Panc1 (cell line): ENCODE data around the gene GLIPR1L2. TPM values are rescaled to one million over a fixed set of nuclear protein-coding genes. Genes with fewer than 3 reads are reported as not detected.

Source experiments
- ATAC-seq: fragments of 200-7000 bp; cut with Tn5 transposase; 2 replicates; pipeline ENCODE4 v1.9.1; 2020; ENCODE audit warnings: mild to moderate bottlenecking, moderate library complexity
- BruUV-seq: library from RNA; stranded (reverse); fragments of 400-500 nt; replicated peaks from 2 replicates; lab custom pipeline; 2021; lab: Mats Ljungman, UMichigan
- CTCF ChIA-PET: fragments of 300-600 bp; sonication (Branson Sonifier 250); formaldehyde crosslinking; loops from one replicate; lab custom pipeline; 2022; ENCODE audit warnings: antibody characterized with exemption; lab: Charles Lee
- POLR2A ChIA-PET: fragments of 300-600 bp; sonication (Branson Sonifier 250); formaldehyde crosslinking; loops from one replicate; lab custom pipeline; 2022; ENCODE audit warnings: antibody characterized with exemption; lab: Charles Lee
- DNase-seq: peaks from one replicate; pipeline ENCODE4 v3.0.0-alpha.2; 2010; ENCODE audit warnings: low read depth, low spot score
- H3K27ac ChIP-seq: 2 replicates; pipeline ENCODE4 v1.5.1; 2011; ENCODE audit warnings: mild to moderate bottlenecking, low read length, inconsistent platforms
- H3K27me3 ChIP-seq: fragments of 200-500 bp; sonication (Bioruptor generic); 2 replicates; pipeline ENCODE4 v1.6.0; 2014; ENCODE audit warnings: low read length, inconsistent platforms; ENCODE audit not compliant: control insufficient read depth, insufficient read depth
- H3K36me3 ChIP-seq: fragments of 200-500 bp; sonication (Bioruptor generic); 2 replicates; pipeline ENCODE4 v1.5.1; 2014; ENCODE audit warnings: inconsistent platforms, mild to moderate bottlenecking, low read length, moderate library complexity; ENCODE audit not compliant: control insufficient read depth, insufficient read depth
- H3K4me1 ChIP-seq: 2 replicates; pipeline ENCODE4 v1.5.1; 2011; ENCODE audit warnings: inconsistent platforms, mild to moderate bottlenecking, low read length, moderate library complexity; ENCODE audit not compliant: control insufficient read depth, insufficient read depth
- H3K4me3 ChIP-seq, 2 experiments: 2 replicates each; pipeline ENCODE4 v1.5.1; 2011 to 2012; ENCODE audit warnings: low read depth in 2 of 2, low read length in 2 of 2, mild to moderate bottlenecking in 2 of 2, inconsistent platforms in 1 of 2, moderate library complexity in 1 of 2
- H3K9me3 ChIP-seq: fragments of 200-500 bp; sonication (Bioruptor generic); 2 replicates; pipeline ENCODE4 v1.5.1; 2014; ENCODE audit warnings: low read depth, mild to moderate bottlenecking, inconsistent platforms, low read length, moderate library complexity; ENCODE audit not compliant: control insufficient read depth, insufficient read depth
- CTCF ChIP-seq: fragments of 450-650 bp; IDR thresholded peaks from 2 replicates; pipeline ENCODE4 v1.5.1; 2017; ENCODE audit warnings: mild to moderate bottlenecking
- POLR2AphosphoS5 ChIP-seq: IDR thresholded peaks from 2 replicates; pipeline ENCODE4 v1.6.1; 2012; ENCODE audit warnings: mild to moderate bottlenecking, low read depth, low read length, moderate library complexity
- REST ChIP-seq, 2 experiments: IDR thresholded peaks; 2 replicates each; pipeline ENCODE4 v1.6.1; 2011 to 2012; ENCODE audit warnings: low read depth in 2 of 2, control low read depth in 1 of 2, low read length in 1 of 2, mild to moderate bottlenecking in 1 of 2, moderate library complexity in 1 of 2; ENCODE audit not compliant: insufficient read depth in 1 of 2
- SIN3A ChIP-seq: IDR thresholded peaks from 2 replicates; pipeline ENCODE4 v1.6.1; 2012; ENCODE audit warnings: low read depth, mild to moderate bottlenecking, low read length, moderate library complexity, borderline replicate concordance; ENCODE audit not compliant: insufficient read depth
- TCF7L2 ChIP-seq: IDR thresholded peaks from 2 replicates; pipeline ENCODE4 v1.6.1; 2011; ENCODE audit warnings: mild to moderate bottlenecking, low read depth, low read length, inconsistent platforms
- in situ Hi-C: cut with HindIII; loops from 2 replicates; pipeline ENCODE4 v1.10.0; 2016; ENCODE audit warnings: low sequenced_read_pairs, low pct_unique_long_range_greater_than_20kb
- intact Hi-C: fragments of 100-400 bp; cut with micrococcal nuclease; formaldehyde crosslinking; loops from one replicate; pipeline ENCODE4 v1.10.0; 2022; ENCODE audit not compliant: unreplicated experiment
- total RNA-seq: library from RNA; stranded (reverse); gene quantifications from one replicate; pipeline ENCODE4 v1.2.1, GENCODE V29; 2021; ENCODE audit not compliant: unreplicated experiment

GLIPR1L2 gene
- total RNA-seq, 1 experiment from 2014 or later, result 0.72 TPM

GRCh38 chr12:75389706-75390105 is 1.2 kb upstream of the GLIPR1L2 start:
- in situ Hi-C loops, result no loop called here
- TF ChIP-seq REST (IDR thresholded peaks at IDR 0.05; ENCODE audit: insufficient read depth in 1 of 2, low read depth in 2 of 2, low read length in 1 of 2) (no peak), SIN3A (no peak), POLR2AphosphoS5 (no peak), CTCF (no peak), TCF7L2 (no peak)
- DNase-seq (no peak), ATAC-seq (no peak)
- CTCF ChIA-PET, result no interaction called here
- peaks cover 20% of the 10 kb centered on the region for H3K4me1 ChIP-seq
- POLR2A ChIA-PET, result no interaction called here
- BruUV-seq, result no TSS peak
- H3K4me3 ChIP-seq, result peak overlapping the region; percentile 55 to 56; a peak in 3 of 4 replicates
- H3K9me3 ChIP-seq, result peaks cover 11% of the 10 kb centered on the region; the same call in 1 of the 2 replicates
- H3K27me3 ChIP-seq, result no peaks in the 10 kb centered on the region
- peak overlapping the region; percentile 98 for H3K27ac ChIP-seq
- intact Hi-C loops, result loop anchor here (5.0 kb wide), 1 partner anchor 93 kb away; the partner anchor contains the start of gene GLIPR1
- no peaks in the 10 kb centered on the region; the same call in 1 of the 2 replicates for H3K36me3 ChIP-seq

- CTCF ChIA-PET, result interaction anchor here (0.6 to 1.0 kb wide), 4 partner anchors 94 to 1405 kb away, joined by 4 to 12 read pairs (median 5); partner anchors contain the start of gene PHLDA1
- DNase-seq, result no peak
- peak overlapping the region; percentile 55 to 56 for H3K4me3 ChIP-seq
Measured at GRCh38 chr12:75390156-75390898, 562 bp upstream of the GLIPR1L2 start.

More at GRCh38 chr12:75390156-75390898, 562 bp upstream of the GLIPR1L2 start:
- intact Hi-C loops, result loop anchor here (5.0 kb wide), 1 partner anchor 92 kb away; the partner anchor contains the start of gene GLIPR1
- Histone ChIP-seq H3K27ac (peak overlapping the region; percentile 98), H3K9me3 (peaks cover 10% of the 10 kb centered on the region; the same call in 1 of the 2 replicates), H3K4me1 (peaks cover 20% of the 10 kb centered on the region), H3K27me3 (no peaks in the 10 kb centered on the region), H3K36me3 (no peaks in the 10 kb centered on the region; the same call in 1 of the 2 replicates)
- no peak for TF ChIP-seq TCF7L2
- no peak for TF ChIP-seq REST (IDR thresholded peaks at IDR 0.05; ENCODE audit: insufficient read depth in 1 of 2, low read depth in 2 of 2, low read length in 1 of 2)
- no peak for TF ChIP-seq SIN3A
- no peak for TF ChIP-seq POLR2AphosphoS5
- no peak for TF ChIP-seq CTCF
- POLR2A ChIA-PET, result interaction anchor here (0.7 kb wide), 3 partner anchors 112 to 354 kb away, joined by 5 to 9 read pairs (median 9); no protein-coding TSS in a partner anchor
- in situ Hi-C loops, result no loop called here
- TSS peak; percentile 90 for BruUV-seq
- ATAC-seq, result no peak; the same call in 1 of the 2 replicates
